Endothelial cell of hepatic sinusoid (primary cell): ENCODE measurements around the gene CLTA.
"Not testable (repeated sequence)": the region's sequence is repeated elsewhere in the genome, so short reads cannot be mapped to it uniquely, and the experiment has no call there.

ENCODE experiments used
- in situ Hi-C: cut with HindIII; loops from 2 replicates; pipeline ENCODE4 v1.10.0; 2017; ENCODE audit warnings: low sequenced_read_pairs

Gene CLTA

DNA sequence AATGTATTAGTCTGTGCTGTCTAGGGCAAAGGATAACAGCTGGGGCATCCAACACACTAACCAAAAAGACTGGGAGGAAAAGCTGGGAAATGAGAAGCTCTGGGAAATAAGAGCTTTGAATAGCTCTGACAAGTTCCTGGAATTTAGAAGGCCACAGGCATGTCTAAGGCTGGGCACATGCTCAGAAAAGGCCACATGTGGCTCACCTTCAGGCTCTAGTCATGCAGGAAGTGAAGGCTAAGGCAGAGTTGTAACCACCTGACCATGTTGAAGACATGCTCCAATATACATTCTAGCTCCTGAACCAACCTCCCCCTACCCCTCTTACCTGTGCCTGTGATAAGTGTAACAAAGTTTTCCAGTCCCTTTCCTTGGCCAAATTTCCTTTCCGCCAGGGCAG, 31.7 kb downstream of the CLTA start:
- in situ Hi-C loops: no loop called here

DNA sequence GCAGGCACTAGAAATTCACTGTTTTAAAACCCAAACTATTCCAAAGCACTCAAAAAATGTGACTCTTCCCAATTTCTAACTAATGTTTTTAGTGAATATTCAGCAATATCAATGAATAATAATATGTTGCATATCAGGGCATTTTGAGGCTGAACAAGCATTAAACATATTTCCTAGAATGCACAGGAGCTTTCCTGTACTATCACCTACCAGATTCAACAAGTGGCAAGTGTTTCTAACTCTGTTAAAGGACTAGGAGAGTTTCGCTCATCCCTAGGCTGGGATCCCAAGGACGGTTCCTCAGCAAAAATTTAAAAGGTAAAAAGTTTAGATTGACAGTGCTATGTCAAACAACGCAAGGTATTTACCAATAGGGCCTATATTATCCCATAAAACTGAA, 46.5 kb downstream of the CLTA start:
- in situ Hi-C loops: no loop called here

DNA sequence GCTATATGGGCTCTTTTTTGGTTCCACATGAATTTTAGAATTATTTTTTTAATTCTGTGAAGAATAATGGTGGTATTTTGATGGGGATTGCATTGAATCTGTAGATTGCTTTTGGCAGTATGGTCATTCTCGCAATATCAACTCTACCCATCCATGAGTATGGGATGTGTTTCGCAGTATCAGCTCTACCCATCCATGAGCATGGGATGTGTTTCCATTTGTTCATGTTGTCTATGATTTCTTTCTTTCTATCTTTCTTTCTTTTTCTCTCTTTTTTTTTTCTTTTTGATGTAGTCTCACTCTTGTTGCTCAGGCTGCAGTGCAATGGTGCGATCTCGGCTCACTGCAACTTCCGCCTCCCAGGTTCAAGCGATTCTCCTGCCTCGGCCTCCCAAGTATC, 48.5 kb downstream of the CLTA start:
- in situ Hi-C loops: not testable (repeated sequence)

DNA sequence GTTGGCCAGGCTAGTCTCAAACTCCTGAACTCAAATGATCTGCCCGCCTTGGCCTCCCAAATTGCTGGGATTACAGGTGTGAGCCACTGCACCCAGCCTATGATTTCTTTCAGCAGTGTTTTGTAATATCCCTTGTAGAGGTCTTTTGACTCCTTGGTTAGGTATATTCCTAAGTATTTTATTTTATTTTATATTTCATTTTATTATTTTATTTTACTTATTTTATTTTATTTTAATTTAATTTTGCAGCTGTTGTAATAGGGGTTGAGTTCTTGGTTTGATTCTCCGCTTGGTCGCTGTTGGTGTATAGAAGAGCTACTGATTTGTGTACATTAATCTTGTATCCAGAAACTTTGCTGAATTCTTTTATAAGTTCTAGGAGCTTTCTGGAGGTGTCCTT, 49.0 kb downstream of the CLTA start:
- in situ Hi-C loops: not testable (repeated sequence)

DNA sequence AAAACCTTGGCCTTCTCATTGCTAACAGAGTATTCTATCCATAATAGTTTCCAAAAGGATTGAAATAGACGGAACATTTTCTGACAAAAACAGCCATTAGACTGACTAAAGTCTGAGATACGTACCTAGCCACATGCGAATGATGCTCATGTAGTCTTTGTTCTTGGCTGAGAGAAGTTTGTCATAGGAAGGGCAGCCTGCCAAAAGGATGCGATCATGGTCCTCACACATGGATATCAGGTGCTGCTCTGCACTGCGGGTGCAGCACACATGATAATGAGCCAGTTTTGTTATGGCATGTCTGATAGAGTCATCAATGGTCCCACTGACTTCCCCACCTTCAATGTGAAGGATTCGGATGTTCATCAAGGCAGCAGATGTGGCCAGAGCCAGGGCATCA, 55.2 kb downstream of the CLTA start:
- in situ Hi-C loops: no loop called here

DNA sequence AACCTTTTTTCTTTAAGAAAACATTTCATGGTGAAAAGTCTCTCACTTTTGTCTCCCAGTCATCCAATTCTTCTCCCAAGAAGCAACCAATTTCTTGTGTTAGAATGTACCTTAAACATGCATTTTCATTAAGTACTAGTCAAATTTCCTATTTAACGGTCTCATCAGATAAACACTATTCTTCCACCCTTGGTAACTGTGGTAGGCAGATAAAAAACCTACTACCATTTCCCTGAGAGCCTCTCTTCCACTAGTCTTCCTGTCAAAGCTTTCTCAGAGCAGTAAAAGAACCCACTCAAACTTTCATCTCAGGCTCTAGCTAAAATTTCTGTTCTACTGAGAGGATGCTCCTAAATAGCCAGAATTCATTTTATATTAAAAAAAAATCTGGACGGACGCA, 56.6 kb downstream of the CLTA start:
- in situ Hi-C loops: no loop called here

DNA sequence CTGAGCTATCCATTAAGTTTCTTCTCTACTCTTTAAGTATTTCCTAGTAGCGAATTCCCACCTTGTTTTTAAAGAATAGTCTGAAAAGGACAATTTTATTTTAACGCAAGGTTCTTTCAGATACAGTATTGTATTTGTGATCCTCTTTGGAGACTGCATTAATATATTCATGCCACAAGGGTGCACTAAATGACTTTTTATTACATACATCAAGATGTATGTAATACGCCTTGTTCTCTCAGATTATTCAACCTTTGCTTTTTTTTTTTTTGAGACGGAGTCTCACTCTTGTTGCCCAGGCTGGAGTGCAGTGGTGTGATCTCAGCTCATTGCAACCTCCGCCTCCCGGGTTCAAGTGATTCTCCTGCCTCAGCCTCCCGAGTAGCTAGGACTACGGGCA, 57.3 kb downstream of the CLTA start:
- in situ Hi-C loops: not testable (repeated sequence)

DNA sequence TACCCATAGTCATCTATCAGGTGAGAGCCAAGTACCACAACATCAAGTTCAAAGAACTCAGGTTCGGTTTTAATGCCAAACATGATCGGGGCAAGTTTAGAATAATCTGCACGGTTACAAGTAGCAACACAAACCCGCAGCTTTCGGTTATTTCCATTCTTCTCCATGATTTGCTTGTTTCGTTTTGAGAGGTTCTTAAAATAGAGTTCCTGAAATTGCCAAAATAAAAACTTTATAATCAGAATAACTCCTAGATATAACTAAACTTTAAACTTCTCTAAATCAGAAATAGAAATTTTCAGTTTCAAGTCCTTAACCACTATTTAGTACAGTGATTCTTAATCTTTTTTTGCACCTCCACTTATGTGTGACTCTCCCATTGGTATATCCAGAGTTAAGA, 58.5 kb downstream of the CLTA start:
- in situ Hi-C loops: no loop called here

DNA sequence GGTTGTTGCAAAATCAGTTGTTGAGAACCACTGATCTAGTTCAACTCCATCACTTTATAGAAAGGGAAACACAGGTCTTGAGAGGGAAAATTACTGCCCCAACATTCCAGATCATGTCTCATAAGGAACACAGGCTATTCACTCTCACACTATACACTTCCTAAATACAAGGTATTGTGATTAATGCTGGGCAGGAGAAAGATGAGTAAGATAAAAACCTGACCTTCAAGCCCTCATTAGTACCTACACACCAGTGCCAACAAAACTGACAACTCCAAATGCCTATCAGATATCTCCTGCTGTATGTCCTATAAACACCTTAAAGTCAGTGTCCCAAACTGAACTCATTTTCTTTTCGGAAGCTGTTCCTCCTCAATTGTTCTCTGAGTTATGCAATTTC, 59.4 kb downstream of the CLTA start:
- in situ Hi-C loops: no loop called here

DNA sequence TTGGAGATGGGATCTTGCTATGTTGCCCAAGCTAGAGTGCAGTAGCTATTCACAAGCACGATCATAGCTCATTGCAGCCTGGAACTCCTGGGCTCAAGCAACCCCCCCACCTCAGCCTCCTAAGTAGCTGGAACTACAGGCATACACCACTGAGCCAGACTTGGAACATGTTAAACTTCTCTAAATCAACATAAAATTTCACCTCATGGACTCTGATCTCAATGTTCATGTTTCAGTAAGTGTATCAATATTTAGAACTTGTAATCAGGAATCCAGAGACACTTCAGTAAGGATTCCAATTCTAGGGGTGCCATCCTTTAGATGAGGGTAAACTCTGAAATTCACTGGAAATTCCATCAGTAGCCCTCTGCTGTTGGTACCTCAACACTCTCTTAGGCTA, 60.7 kb downstream of the CLTA start:
- in situ Hi-C loops: no loop called here

DNA sequence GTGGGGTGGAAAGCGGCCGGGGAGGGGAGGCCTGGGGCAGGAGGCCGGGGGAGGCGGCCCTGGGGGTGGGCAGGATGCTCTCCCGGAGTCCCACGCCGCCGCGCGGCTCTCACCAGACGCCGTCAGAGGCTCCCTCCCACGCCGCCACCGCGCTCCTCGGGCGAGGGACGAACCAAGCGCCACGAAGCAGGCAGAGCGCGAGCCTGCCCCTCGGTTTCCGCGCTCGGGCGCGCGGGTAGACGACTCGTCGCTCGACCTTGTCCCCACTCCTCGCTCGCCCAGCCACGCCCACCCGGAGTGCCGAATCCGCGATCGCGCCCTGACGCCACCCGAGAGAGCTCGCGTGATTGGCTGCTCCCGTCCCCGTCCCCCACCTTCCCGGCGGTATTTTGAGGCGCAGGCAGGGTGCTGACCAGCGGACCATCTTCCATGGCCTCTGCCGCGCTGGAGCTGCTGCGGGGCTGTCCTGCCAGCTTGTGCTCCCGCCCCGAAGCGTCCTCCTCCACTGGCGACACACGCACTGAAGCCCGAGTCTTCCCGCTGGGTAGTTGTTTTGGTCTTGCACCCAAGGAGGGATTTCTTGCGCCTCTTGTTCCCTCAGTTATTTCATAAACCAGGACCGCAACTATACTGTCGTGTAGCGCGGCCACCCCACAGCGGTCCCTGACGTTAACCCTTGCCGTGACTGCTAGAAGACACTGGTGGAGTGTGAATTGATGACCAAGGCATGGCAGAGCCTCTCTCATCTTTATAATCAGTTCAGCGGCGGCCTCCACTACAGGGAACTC, 67.7 kb downstream of the CLTA start, which contains the start of gene GNE:
GNE (minus strand) TSS at position 241 of the 788 bp plus-strand sequence. CDS start 9,093 bp downstream, outside the sequence.
- in situ Hi-C loops: no loop called here

DNA sequence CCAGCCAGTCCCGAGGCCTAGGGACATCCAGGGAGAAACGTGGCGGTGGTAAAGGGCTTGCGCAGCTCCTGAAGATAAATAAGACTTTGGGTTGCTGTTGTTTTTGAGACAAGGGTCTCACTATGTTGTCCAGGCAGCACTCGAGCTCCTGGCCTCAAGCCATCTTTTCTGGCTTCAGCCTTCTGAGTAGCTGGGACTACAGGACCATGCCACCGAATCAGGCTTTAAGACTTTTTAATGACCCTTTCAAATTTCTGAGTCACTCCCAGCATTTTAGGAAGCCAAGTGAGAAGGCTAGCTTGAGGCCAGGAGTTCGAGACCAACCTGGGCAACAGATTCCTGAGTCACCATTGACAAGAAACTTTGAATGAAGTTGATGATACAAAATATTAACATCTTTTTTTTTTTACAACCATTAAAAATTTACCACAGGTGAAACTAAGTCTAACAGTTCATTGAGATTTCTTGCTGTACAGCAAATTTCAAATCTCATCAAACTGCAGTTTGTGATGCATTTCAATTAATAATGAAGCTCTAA, 68.3 kb downstream of the CLTA start:
- in situ Hi-C loops: no loop called here
